Raji (cell line): ENCODE measurements around the gene ZNF618.

Experiments
- POLR2A ChIP-seq: IDR thresholded peaks from 2 replicates; pipeline ENCODE4 v1.6.1; 2011; ENCODE audit warnings: low read depth, low read length, control low read depth; ENCODE audit not compliant: insufficient read depth

ZNF618 gene

DNA sequence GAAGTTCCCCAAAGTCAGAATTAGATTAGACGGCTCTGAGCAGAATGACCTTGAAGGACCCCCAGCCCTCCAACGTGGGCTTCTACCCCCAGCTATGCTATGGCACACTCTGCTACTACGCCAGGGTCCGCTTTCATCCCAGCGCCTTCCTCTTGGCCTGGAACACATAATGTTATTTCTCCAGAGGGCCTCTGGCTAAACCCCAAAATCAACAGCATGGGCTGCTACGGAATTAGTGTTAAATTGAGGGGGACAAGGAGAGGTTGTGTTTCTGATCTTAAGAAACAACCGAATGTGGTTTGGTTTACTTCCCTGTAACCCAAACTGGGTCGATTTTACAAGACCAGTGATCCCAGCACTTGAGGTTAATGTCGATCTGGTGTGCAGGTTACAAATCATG, 97.1 kb downstream of the ZNF618 start:
- no peak for TF ChIP-seq POLR2A

- TF ChIP-seq POLR2A: no peak
These were observed 97.9 kb downstream of the ZNF618 start for GRCh38 chr9:113973963-113974413.

GRCh38 chr9:113976915-113977314, 100.8 kb downstream of the ZNF618 start:
- no peak for TF ChIP-seq POLR2A

GRCh38 chr9:113978725-113979342, 102.7 kb downstream of the ZNF618 start:
- no peak for TF ChIP-seq POLR2A

GRCh38 chr9:113979343-113980127, 103.4 kb downstream of the ZNF618 start:
- no peak for TF ChIP-seq POLR2A

DNA sequence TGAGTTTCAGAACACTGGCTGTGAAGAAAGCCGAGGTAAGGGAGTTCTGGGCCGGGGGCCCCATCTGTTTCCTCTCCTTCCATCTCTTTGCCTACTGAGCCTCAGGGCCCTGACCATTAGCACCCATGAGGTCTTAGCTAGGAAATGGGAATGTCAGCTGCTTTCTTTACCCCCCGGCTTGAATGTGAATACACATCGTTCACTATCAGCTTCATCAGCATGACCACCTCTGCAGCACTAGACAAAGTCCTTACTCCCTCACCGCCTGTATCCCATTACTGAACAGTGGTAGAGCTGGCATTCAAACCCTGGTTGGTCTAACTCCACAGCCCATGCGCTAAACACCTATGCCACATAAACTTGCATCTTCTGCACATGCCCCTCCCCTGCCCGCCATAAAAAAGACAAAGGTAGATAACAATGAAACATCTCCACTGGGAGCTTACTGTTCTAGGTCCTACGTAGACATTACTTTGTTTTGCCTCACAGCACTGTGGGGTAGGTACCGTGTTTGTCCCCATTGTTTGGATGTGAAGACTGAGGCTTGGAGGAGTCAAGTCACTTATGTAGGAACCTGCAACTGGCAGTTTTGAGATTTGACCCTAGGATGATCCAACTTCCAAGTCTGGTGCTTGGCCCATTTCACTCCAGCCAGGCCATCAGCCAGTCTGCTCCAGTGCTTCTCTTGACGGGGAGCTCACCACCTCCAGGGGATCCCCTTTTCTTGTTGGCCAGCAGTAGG, 108.7 kb downstream of the ZNF618 start:
- no peak for TF ChIP-seq POLR2A

DNA sequence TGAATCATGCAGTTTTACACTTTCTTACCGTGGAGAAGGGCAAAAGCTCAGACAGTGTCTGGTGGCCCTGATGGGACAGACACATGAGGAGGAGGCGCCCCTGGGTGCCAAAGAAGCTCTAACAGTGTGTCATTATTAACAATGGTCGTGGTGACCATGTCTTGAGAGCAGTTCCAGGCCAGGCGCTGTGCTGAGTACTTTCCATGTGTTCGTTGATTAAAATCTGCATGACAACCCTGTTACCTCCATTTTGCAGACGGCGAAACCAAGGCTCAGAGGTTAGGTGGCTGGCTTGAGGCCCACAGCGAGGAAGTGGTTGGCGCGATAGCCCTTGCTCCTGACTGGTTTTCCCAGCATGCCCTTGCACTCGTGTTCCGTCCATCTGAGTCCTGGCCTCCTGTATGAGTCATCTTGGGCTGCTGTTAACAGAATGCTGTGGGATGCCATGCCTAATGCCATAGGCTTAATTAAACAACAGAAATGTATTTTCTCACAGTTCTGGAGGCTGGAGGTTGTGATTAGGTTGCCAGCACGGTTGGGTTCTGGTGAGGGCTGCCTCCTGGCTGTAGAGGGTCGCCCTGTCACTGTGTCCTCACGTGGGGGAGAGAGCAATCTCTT, 110.0 kb downstream of the ZNF618 start:
- TF ChIP-seq POLR2A: no peak

- no peak for TF ChIP-seq POLR2A
These were observed 110.8 kb downstream of the ZNF618 start for GRCh38 chr9:113986931-113987330.

GRCh38 chr9:113987526-113987925, 111.4 kb downstream of the ZNF618 start:
- no peak for TF ChIP-seq POLR2A

- no peak for TF ChIP-seq POLR2A
These were observed 112.4 kb downstream of the ZNF618 start for GRCh38 chr9:113988385-113989016.

- no peak for TF ChIP-seq POLR2A
These were observed 113.1 kb downstream of the ZNF618 start for GRCh38 chr9:113989017-113989713.

- no peak for TF ChIP-seq POLR2A
These were observed 113.8 kb downstream of the ZNF618 start for GRCh38 chr9:113989714-113990569.

GRCh38 chr9:113990570-113990907, 114.4 kb downstream of the ZNF618 start:
- no peak for TF ChIP-seq POLR2A
